Activated effector memory CD4-positive, alpha-beta T cell treated with Interleukin-2 at 50 U/mL for 16 hours (primary cell): ENCODE data around the gene ZNF511.
A peak's percentile ranks its signal among the peaks of the same experiment; 100 is the strongest.
"Not testable (repeated sequence)": the region's sequence is repeated elsewhere in the genome, so short reads cannot be mapped to it uniquely, and the experiment has no call there.

Source experiments
- DNase-seq: peaks from one replicate; pipeline ENCODE4 v3.0.0-alpha.2; 2020

The ZNF511 gene

GRCh38 chr10:133316732-133317131 lies 8.0 kb downstream of the ZNF511 start:
- DNase-seq: no peak

- DNase-seq: peak; percentile 59
These were observed 9.9 kb downstream of the ZNF511 start for GRCh38 chr10:133318494-133319127.

- not testable (repeated sequence) for DNase-seq
These were observed 12.2 kb downstream of the ZNF511 start for GRCh38 chr10:133320852-133321422.

GRCh38 chr10:133322064-133322709 lies 13.5 kb downstream of the ZNF511 start:
- DNase-seq: not testable (repeated sequence)

- peak; percentile 51 for DNase-seq
These were observed 15.6 kb downstream of the ZNF511 start for GRCh38 chr10:133324198-133324792.

- no peak for DNase-seq
These were observed 16.1 kb downstream of the ZNF511 start for GRCh38 chr10:133324857-133325260.

GRCh38 chr10:133325440-133326222 lies 16.9 kb downstream of the ZNF511 start:
- DNase-seq: no peak

- DNase-seq: no peak
These were observed 17.5 kb downstream of the ZNF511 start for GRCh38 chr10:133326223-133326551.

- DNase-seq: no peak
These were observed 18.3 kb downstream of the ZNF511 start for GRCh38 chr10:133326745-133327650.

- no peak for DNase-seq
These were observed 19.1 kb downstream of the ZNF511 start for GRCh38 chr10:133327651-133328357.

- DNase-seq: no peak
These were observed 19.9 kb downstream of the ZNF511 start for GRCh38 chr10:133328358-133329343.

- DNase-seq: peak; percentile 75
These were observed 20.9 kb downstream of the ZNF511 start for GRCh38 chr10:133329491-133330202.

GRCh38 chr10:133332936-133333699 lies 24.4 kb downstream of the ZNF511 start:
- DNase-seq: no peak

- DNase-seq: peak; percentile 13
These were observed 26.0 kb downstream of the ZNF511 start for GRCh38 chr10:133334503-133335245.

- peak; percentile 62 for DNase-seq
These were observed 26.8 kb downstream of the ZNF511 start for GRCh38 chr10:133335246-133336117.

- no peak for DNase-seq
These were observed 27.4 kb downstream of the ZNF511 start for GRCh38 chr10:133336118-133336576.
